ENCODE results near the gene SRSF3. TPM values are rescaled to one million over a fixed set of nuclear protein-coding genes. Genes with fewer than 3 reads are reported as not detected.

SRSF3 gene
- total and polyA plus RNA-seq, 9 of the 15 experiments (the other 6 are each of a cell fraction or from before 2014, with no cell fraction given): 337 to 1,200 (median 518) TPM

DNA sequence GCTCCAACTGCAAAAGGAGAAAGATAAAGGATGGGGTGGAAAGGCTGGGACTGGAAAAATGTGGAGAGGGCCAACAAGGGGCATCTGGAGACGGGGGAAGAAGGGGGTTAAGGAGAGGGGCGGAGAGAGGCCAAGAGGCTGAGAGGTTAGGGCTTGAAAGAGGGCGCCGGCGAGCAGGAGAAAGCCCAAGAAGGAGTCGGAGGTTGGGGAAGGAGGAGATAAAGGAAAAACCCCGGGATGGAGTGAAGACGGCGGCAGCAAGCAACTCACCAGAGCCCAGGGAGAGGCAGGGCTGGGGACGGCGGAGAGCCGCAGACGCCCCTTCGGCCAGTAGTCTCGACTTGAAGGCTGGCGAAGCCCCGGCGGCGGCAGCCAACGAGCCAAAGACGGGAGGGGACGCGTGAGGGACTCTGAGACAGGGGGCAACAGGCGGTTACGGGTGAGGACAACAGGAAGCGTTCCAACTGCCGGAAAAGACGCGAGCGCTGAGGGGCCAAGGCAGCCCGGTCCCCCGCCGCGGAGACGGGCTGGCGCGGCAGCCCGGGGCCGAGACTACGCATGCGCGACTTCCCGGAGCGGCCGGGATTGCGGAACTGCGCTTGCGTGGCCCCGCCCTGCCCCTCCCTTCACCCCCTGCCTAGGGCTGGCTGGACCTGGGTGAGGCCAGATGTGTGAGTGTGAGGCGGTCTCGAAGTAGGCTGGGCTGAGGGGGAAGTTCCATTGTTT lies 47.1 kb upstream of the SRSF3 start, which contains the start of gene STK38 (continued):
- TF ChIP-seq, protein P1, sequence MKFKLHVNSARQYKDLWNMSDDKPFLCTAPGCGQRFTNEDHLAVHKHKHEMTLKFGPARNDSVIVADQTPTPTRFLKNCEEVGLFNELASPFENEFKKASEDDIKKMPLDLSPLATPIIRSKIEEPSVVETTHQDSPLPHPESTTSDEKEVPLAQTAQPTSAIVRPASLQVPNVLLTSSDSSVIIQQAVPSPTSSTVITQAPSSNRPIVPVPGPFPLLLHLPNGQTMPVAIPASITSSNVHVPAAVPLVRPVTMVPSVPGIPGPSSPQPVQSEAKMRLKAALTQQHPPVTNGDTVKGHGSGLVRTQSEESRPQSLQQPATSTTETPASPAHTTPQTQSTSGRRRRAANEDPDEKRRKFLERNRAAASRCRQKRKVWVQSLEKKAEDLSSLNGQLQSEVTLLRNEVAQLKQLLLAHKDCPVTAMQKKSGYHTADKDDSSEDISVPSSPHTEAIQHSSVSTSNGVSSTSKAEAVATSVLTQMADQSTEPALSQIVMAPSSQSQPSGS (CRISPR knock-in tag; IDR thresholded peaks at IDR 0.05): no peak
- TF ChIP-seq MEIS2 (IDR thresholded peaks at IDR 0.05; ENCODE audit: partially characterized antibody) (peak; percentile 87), HMGN3 (IDR thresholded peaks at IDR 0.05; ENCODE audit: borderline replicate concordance, extremely low read depth, insufficient read length, low read depth, low read length) (peak; percentile 93), TBP (optimal IDR thresholded peaks at IDR 0.05; ENCODE audit: low read depth, low read length) (peak; percentile 87), PCBP1 (IDR thresholded peaks at IDR 0.05; ENCODE audit: low read depth, low read length, poor library complexity, severe bottlenecking) (peak; percentile 54), PURB (CRISPR knock-in tag; IDR thresholded peaks at IDR 0.05; ENCODE audit: low read depth) (no peak), FIP1L1 (IDR thresholded peaks at IDR 0.05; ENCODE audit: low read depth, low read length, poor library complexity, severe bottlenecking) (no peak), ZNF23 (CRISPR knock-in tag; IDR thresholded peaks at IDR 0.05) (no peak), ZNF76 (CRISPR knock-in tag; IDR thresholded peaks at IDR 0.05; ENCODE audit: borderline replicate concordance) (no peak), SMARCB1 (IDR thresholded peaks at IDR 0.05; ENCODE audit: insufficient read length, low read depth) (no peak), RBM34 (IDR thresholded peaks at IDR 0.05; ENCODE audit: borderline replicate concordance, insufficient read depth, low read length) (no peak), U2AF2 (optimal IDR thresholded peaks at IDR 0.05; ENCODE audit: low read depth, low read length) (no peak), ZNF143 (CRISPR knock-in tag; IDR thresholded peaks at IDR 0.05) (no peak), FOXJ3 (CRISPR knock-in tag; IDR thresholded peaks at IDR 0.05) (no peak), ZNF146 (CRISPR knock-in tag; IDR thresholded peaks at IDR 0.05; ENCODE audit: unreplicated experiment) (no peak), CHD1 (IDR thresholded peaks at IDR 0.05; ENCODE audit: low read length) (peak; percentile 93), RCOR1 (IDR thresholded peaks at IDR 0.05; ENCODE audit: borderline replicate concordance in 1 of 2, low read depth in 2 of 2, low read length in 2 of 2) (peak in 1 of 2 experiments; percentile 21; a peak in 1 of 4 replicates), MYNN (IDR thresholded peaks at IDR 0.05) (0 out of 2 replicates have a peak, but pooled peaks have one; percentile 15), MYNN (CRISPR knock-in tag; IDR thresholded peaks at IDR 0.05) (no peak), SRSF3 (IDR thresholded peaks at IDR 0.05; ENCODE audit: insufficient read depth, low read length) (no peak), CEBPB (tag; IDR thresholded peaks at IDR 0.05) (no peak), ZBTB7A (IDR thresholded peaks at IDR 0.05; ENCODE audit: borderline replicate concordance, control insufficient read depth, low read depth, low read length) (peak; percentile 74; the same call in 1 of the 2 replicates)
- TF ChIP-seq, protein P2, sequence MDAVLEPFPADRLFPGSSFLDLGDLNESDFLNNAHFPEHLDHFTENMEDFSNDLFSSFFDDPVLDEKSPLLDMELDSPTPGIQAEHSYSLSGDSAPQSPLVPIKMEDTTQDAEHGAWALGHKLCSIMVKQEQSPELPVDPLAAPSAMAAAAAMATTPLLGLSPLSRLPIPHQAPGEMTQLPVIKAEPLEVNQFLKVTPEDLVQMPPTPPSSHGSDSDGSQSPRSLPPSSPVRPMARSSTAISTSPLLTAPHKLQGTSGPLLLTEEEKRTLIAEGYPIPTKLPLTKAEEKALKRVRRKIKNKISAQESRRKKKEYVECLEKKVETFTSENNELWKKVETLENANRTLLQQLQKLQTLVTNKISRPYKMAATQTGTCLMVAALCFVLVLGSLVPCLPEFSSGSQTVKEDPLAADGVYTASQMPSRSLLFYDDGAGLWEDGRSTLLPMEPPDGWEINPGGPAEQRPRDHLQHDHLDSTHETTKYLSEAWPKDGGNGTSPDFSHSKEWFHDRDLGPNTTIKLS (IDR thresholded peaks at IDR 0.05; ENCODE audit: borderline replicate concordance, low read depth): no peak
- TF ChIP-seq, protein P3, sequence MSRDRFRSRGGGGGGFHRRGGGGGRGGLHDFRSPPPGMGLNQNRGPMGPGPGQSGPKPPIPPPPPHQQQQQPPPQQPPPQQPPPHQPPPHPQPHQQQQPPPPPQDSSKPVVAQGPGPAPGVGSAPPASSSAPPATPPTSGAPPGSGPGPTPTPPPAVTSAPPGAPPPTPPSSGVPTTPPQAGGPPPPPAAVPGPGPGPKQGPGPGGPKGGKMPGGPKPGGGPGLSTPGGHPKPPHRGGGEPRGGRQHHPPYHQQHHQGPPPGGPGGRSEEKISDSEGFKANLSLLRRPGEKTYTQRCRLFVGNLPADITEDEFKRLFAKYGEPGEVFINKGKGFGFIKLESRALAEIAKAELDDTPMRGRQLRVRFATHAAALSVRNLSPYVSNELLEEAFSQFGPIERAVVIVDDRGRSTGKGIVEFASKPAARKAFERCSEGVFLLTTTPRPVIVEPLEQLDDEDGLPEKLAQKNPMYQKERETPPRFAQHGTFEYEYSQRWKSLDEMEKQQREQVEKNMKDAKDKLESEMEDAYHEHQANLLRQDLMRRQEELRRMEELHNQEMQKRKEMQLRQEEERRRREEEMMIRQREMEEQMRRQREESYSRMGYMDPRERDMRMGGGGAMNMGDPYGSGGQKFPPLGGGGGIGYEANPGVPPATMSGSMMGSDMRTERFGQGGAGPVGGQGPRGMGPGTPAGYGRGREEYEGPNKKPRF (IDR thresholded peaks at IDR 0.05; ENCODE audit: low read depth, low read length): no peak
